Ectodermal cell (in vitro differentiated cells): ENCODE measurements around the gene UBE2E2.

ENCODE experiments used
- H3K27ac ChIP-seq: 2 replicates; pipeline ENCODE4 v1.7.0; 2013; ENCODE audit warnings: mild to moderate bottlenecking, low read depth, low read length; ENCODE audit not compliant: insufficient read depth, poor library complexity, severe bottlenecking
- H3K27me3 ChIP-seq: 2 replicates; pipeline ENCODE4 v1.7.0; 2013; ENCODE audit warnings: mild to moderate bottlenecking, low read length; ENCODE audit not compliant: insufficient read depth, control insufficient read depth, poor library complexity, severe bottlenecking
- H3K36me3 ChIP-seq: one replicate; pipeline ENCODE4 v1.7.0; 2013; ENCODE audit warnings: low read length; ENCODE audit not compliant: control insufficient read depth, insufficient read depth
- H3K4me1 ChIP-seq: one replicate; pipeline ENCODE4 v1.7.0; 2013; ENCODE audit warnings: low read length; ENCODE audit not compliant: control insufficient read depth, insufficient read depth
- H3K4me3 ChIP-seq: 2 replicates; pipeline ENCODE4 v1.7.0; 2013; ENCODE audit warnings: low read depth, low read length, control low read depth; ENCODE audit not compliant: insufficient read depth
- H3K9me3 ChIP-seq: 2 replicates; pipeline ENCODE4 v1.7.0; 2013; ENCODE audit warnings: mild to moderate bottlenecking, low read length, moderate library complexity; ENCODE audit not compliant: control insufficient read depth
- WGBS, 2 experiments: methylation state at CpG; one replicate each; pipeline ENCODE4 v1.1.7; 2013; ENCODE audit warnings: missing lambda C conversion rate in 2 of 2; 5-methylcytosine and 5-hydroxymethylcytosine counted together

Gene UBE2E2

DNA sequence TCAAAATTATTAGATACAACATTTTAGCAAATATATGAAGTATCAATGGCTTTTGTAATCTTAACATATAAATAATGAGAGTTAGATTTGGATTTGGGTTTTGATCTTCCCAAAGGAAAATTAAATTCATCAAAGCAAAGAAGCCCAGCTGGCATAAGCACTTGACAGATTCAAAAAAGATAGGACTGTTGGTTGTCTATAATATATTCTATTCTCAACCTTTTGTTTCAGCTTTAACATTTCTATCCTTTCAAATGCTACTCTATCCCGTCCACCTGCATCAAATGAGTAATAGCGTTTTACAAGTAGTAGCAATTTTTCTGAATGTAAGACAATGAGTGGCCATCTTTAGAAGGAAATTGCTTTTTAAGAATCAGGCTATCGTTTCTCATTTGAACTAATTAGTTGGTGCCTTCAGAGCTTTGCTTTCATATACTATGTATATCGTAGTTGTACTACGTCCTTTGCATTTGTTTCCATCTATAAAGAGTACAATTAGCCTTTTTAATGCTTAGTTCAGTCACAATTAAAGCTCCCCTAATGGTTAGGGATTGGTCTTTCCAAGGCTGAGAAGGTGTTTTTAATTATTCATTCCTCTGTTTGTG is 278.0 kb downstream of the UBE2E2 start:
- WGBS, 2 experiments: 85 to 86% methylated on average over 3 to 5 of the region's 5 CpGs

DNA sequence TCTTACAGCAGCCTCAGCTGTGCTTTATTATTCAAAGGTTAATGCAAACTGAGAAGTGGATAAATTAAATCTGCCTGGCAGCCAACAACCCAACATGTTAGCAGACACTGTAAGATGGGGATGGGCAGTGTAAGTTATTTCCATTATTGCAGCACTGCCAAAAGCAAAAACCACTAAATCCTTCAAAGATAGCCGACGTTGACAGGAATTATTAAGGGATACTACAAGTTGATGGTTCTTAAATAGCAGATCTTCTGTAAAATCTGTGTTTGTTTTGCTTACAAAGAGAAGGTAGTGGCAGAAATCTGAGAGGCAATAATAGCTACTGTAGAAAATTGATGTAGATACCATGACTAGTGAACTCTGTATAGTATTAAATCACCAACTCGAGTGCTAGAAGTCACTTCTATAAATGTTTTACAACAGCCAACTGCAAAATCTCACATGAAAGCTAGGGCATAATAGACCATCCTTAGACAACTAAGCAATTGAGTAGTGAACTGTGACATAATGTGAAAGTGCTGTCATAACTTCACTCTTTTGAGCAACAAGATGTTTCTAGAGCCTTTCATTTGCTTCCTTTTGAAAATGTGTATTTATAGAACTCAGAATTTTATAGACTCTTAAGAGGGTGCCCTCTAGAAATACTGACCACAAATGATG is 278.6 kb downstream of the UBE2E2 start:
- Histone ChIP-seq H3K27ac (no peak overlapping the region), H3K27me3 (no peaks in the 10 kb centered on the region)

More for the DNA sequence above, 278.0 kb downstream of the UBE2E2 start:
- Histone ChIP-seq H3K36me3 (no peaks in the 10 kb centered on the region), H3K4me1 (no peaks in the 10 kb centered on the region), H3K27ac (no peak overlapping the region), H3K9me3 (no peaks in the 10 kb centered on the region), H3K4me3 (no peak overlapping the region), H3K27me3 (no peaks in the 10 kb centered on the region)

DNA sequence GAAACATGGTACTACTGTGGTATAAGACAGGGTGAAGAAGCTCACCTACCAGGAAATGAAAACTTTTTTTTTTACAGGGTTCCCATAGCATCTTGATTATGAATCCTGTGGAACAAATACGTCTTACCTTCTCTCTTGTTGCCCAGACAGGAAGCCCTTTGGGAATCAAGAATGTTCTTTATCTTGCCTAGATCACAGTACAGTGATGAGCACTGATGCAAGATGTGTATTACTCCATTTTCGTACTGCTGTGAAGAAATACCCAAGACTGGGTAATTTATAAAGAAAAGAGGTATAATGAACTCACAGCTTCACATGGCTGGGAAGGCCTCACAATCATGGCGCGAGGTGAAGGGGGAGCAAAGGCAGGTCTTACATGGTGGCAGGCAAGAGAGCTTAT is 281.3 kb downstream of the UBE2E2 start:
- no peaks in the 10 kb centered on the region for H3K27me3 ChIP-seq
- peaks cover 2% of the 10 kb centered on the region for H3K4me1 ChIP-seq
- H3K36me3 ChIP-seq: no peaks in the 10 kb centered on the region
- no peaks in the 10 kb centered on the region for H3K9me3 ChIP-seq
- no peak overlapping the region for H3K27ac ChIP-seq
- no peak overlapping the region for H3K4me3 ChIP-seq
- WGBS, 2 experiments: 93 to 94% methylated on average over 4 of the region's 4 CpGs

More for the DNA sequence above, 278.6 kb downstream of the UBE2E2 start:
- no peaks in the 10 kb centered on the region for H3K9me3 ChIP-seq
- 79 to 93% methylated on average over 2 to 3 of the region's 3 CpGs for WGBS, 2 experiments
- no peaks in the 10 kb centered on the region for H3K36me3 ChIP-seq
- no peaks in the 10 kb centered on the region for H3K4me1 ChIP-seq
- no peak overlapping the region for H3K4me3 ChIP-seq

DNA sequence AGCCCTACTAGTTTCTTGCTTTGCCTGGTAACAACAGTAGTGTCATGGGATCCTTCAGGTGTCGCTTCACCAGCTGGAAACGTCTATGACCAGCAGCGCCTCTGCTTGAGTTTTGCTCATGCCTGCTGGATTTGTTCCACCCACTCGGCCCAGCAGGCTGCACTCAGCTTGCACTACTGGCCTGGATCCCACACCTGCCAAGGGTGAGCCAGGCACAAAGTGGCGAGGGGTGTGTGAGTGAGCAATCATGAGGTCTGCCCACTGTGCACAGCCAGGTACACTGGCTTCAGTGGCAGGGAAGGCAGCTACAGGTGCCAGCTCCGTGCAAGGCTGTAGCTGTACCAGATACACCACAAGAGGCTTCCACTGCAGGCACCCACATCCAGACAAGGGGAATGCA is 282.8 kb downstream of the UBE2E2 start:
- 95 to 97% methylated on average over 6 of the region's 6 CpGs for WGBS, 2 experiments

DNA sequence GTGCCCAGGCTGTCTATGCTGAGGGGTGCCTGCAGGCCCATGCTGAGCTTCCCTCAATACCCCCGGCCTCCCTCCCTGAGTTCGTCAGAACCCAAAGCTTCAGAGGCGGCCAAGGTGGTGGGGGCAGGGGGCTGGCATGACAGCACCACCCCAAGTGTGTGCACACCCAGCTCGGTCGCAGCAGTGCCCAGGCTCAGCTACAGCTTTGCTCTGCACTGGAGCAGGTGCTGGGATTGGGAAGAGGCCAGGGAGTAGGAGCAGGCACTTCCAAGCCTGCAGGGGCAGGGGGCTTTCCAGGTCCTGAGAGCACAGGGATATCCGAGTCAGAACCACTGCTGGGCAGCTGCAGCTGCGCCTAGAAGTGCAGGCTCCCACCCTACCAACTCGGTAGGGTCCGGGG is 283.9 kb downstream of the UBE2E2 start:
- WGBS, 2 experiments: 93 to 96% methylated on average over 9 of the region's 9 CpGs
- Histone ChIP-seq H3K4me3 (no peak overlapping the region), H3K9me3 (no peaks in the 10 kb centered on the region), H3K27ac (no peak overlapping the region), H3K36me3 (no peaks in the 10 kb centered on the region), H3K4me1 (peaks cover 7% of the 10 kb centered on the region), H3K27me3 (no peaks in the 10 kb centered on the region)

More for the DNA sequence above, 282.8 kb downstream of the UBE2E2 start:
- Histone ChIP-seq H3K27ac (no peak overlapping the region), H3K27me3 (no peaks in the 10 kb centered on the region), H3K4me1 (peaks cover 7% of the 10 kb centered on the region), H3K4me3 (no peak overlapping the region), H3K9me3 (no peaks in the 10 kb centered on the region), H3K36me3 (no peaks in the 10 kb centered on the region)

GRCh38 chr3:23488618-23489017 is 285.5 kb downstream of the UBE2E2 start:
- H3K4me3 ChIP-seq: no peak overlapping the region
- peaks cover 7% of the 10 kb centered on the region for H3K4me1 ChIP-seq
- H3K36me3 ChIP-seq: no peaks in the 10 kb centered on the region
- no peaks in the 10 kb centered on the region for H3K27me3 ChIP-seq
- H3K9me3 ChIP-seq: no peaks in the 10 kb centered on the region
- no peak overlapping the region for H3K27ac ChIP-seq
- WGBS, 2 experiments: 96 to 98% methylated on average over 3 of the region's 3 CpGs

- no peak overlapping the region for H3K4me3 ChIP-seq
- WGBS, 2 experiments: 75 to 82% methylated on average over 7 of the region's 7 CpGs
- H3K9me3 ChIP-seq: no peaks in the 10 kb centered on the region
- H3K4me1 ChIP-seq: peaks cover 7% of the 10 kb centered on the region
- no peaks in the 10 kb centered on the region for H3K36me3 ChIP-seq
- H3K27me3 ChIP-seq: no peaks in the 10 kb centered on the region
- no peak overlapping the region for H3K27ac ChIP-seq
Observed at GRCh38 chr3:23489300-23490158, 286.4 kb downstream of the UBE2E2 start.

GRCh38 chr3:23490459-23490858 is 287.3 kb downstream of the UBE2E2 start:
- Histone ChIP-seq H3K4me3 (no peak overlapping the region), H3K27me3 (no peaks in the 10 kb centered on the region), H3K4me1 (peaks cover 7% of the 10 kb centered on the region), H3K27ac (no peak overlapping the region), H3K36me3 (no peaks in the 10 kb centered on the region), H3K9me3 (no peaks in the 10 kb centered on the region)
- 89 to 95% methylated on average over 2 to 3 of the region's 3 CpGs for WGBS, 2 experiments

GRCh38 chr3:23492057-23492456 is 288.9 kb downstream of the UBE2E2 start:
- no peaks in the 10 kb centered on the region for H3K9me3 ChIP-seq
- no peak overlapping the region for H3K4me3 ChIP-seq
- H3K4me1 ChIP-seq: peaks cover 7% of the 10 kb centered on the region
- no peak overlapping the region for H3K27ac ChIP-seq
- H3K27me3 ChIP-seq: no peaks in the 10 kb centered on the region
- H3K36me3 ChIP-seq: no peaks in the 10 kb centered on the region

GRCh38 chr3:23493889-23494288 is 290.8 kb downstream of the UBE2E2 start:
- Histone ChIP-seq H3K27me3 (no peaks in the 10 kb centered on the region), H3K4me3 (no peak overlapping the region), H3K36me3 (no peaks in the 10 kb centered on the region), H3K27ac (no peak overlapping the region), H3K4me1 (peaks cover 7% of the 10 kb centered on the region), H3K9me3 (no peaks in the 10 kb centered on the region)
